HCT116 (cell line): ENCODE measurements around the gene GRID2IP. TPM values are rescaled to one million over a fixed set of nuclear protein-coding genes. Genes with fewer than 3 reads are reported as not detected.
A peak's percentile ranks its signal among the peaks of the same experiment; 100 is the strongest.

Source experiments
- ATAC-seq: fragments of 200-7000 bp; cut with Tn5 transposase; 2 replicates; pipeline ENCODE4 v1.9.1; 2020; ENCODE audit warnings: mild to moderate bottlenecking, moderate library complexity
- BruUV-seq: library from RNA; stranded (reverse); fragments of 400-500 nt; replicated peaks from 2 replicates; lab custom pipeline; 2021; lab: Mats Ljungman, UMichigan
- CTCF ChIA-PET: fragments of 300-600 bp; sonication (Branson Sonifier 250); formaldehyde crosslinking; loops from one replicate; lab custom pipeline; 2021; ENCODE audit warnings: antibody characterized with exemption; lab: Charles Lee
- POLR2A ChIA-PET: fragments of 300-600, 350-600 bp; sonication (Branson Sonifier 250); formaldehyde crosslinking; loops from one replicate; lab custom pipeline; 2021; ENCODE audit warnings: antibody characterized with exemption; lab: Charles Lee
- RAD21 ChIA-PET, 2 experiments: fragments of 300-600 bp; sonication (Branson Sonifier 250); formaldehyde crosslinking; loops; one replicate each; lab custom pipeline; 2023; ENCODE audit warnings: low total read pairs in 2 of 2; ENCODE audit not compliant: uncharacterized antibody in 2 of 2, unreplicated experiment in 2 of 2, low non-redundant PET in 1 of 2; lab: Charles Lee
- DNase-seq: peaks from one replicate; pipeline ENCODE4 v3.0.0-alpha.2; 2010; ENCODE audit warnings: low read depth, low spot score
- H2AFZ ChIP-seq: fragments of 200-600 bp; shearing (Covaris generic), sonication (generic); 2 replicates; pipeline ENCODE4 v1.6.1; 2017; ENCODE audit warnings: low read depth, mixed run types, mixed read lengths, antibody characterized with exemption, low read length; ENCODE audit not compliant: poor library complexity, severe bottlenecking
- H3K27ac ChIP-seq: 2 replicates; pipeline ENCODE4 v1.5.1; 2012; ENCODE audit warnings: low read depth, low read length
- H3K27me3 ChIP-seq: fragments of 200-600 bp; sonication (generic); 2 replicates; pipeline ENCODE4 v1.6.1; 2016; ENCODE audit warnings: mixed run types, low read length, mixed read lengths; ENCODE audit not compliant: insufficient read depth
- H3K36me3 ChIP-seq, 2 experiments: fragments of 200-500 bp in 1 of 2; fragments of 200-600 bp in 1 of 2; sonication (Bioruptor generic) in 1 of 2; sonication (generic) in 1 of 2; 2 replicates each; pipeline versions ENCODE4 v1.5.1 to v1.6.1; 2014 to 2016; ENCODE audit warnings: low read length in 2 of 2, inconsistent platforms in 1 of 2, mixed read lengths in 1 of 2, mixed run types in 1 of 2; ENCODE audit not compliant: insufficient read depth in 2 of 2, control insufficient read depth in 1 of 2
- H3K4me1 ChIP-seq, 2 experiments: fragments of 200-600 bp in 1 of 2; sonication (generic) in 1 of 2; 2 replicates each; pipeline versions ENCODE4 v1.5.1 to v1.6.1; 2012 to 2017; ENCODE audit warnings: low read length in 2 of 2, inconsistent platforms in 1 of 2, mild to moderate bottlenecking in 1 of 2, mixed read lengths in 1 of 2, mixed run types in 1 of 2, moderate library complexity in 1 of 2; ENCODE audit not compliant: insufficient read depth in 2 of 2, control insufficient read depth in 1 of 2
- H3K4me2 ChIP-seq: fragments of 200-600 bp; sonication (generic); 2 replicates; pipeline ENCODE4 v1.6.1; 2017; ENCODE audit warnings: mixed run types, low read length, mixed read lengths
- H3K4me3 ChIP-seq, 2 experiments: fragments of 200-600 bp in 1 of 2; sonication (generic) in 1 of 2; replicated peaks in 1 of 2; 2 replicates each; pipeline ENCODE4 v1.5.1; 2011 to 2016; ENCODE audit warnings: low read length in 2 of 2, control low read depth in 1 of 2, low read depth in 1 of 2, mild to moderate bottlenecking in 1 of 2, mixed read lengths in 1 of 2, mixed run types in 1 of 2
- H3K79me2 ChIP-seq: fragments of 200-600 bp; sonication (generic); 2 replicates; pipeline ENCODE4 v1.6.1; 2017; ENCODE audit warnings: mild to moderate bottlenecking, mixed run types, low read length, moderate library complexity, mixed read lengths; ENCODE audit not compliant: insufficient read depth
- H3K9ac ChIP-seq: fragments of 200-600 bp; sonication (generic); 2 replicates; pipeline ENCODE4 v1.6.1; 2016; ENCODE audit warnings: low read length, mixed read lengths
- H3K9me2 ChIP-seq: fragments of 200-600 bp; sonication (generic), shearing (Covaris generic); 2 replicates; pipeline ENCODE4 v1.6.1; 2017; ENCODE audit warnings: mixed run types, mild to moderate bottlenecking, moderate library complexity; ENCODE audit not compliant: insufficient read depth
- H3K9me3 ChIP-seq, 2 experiments: fragments of 200-500 bp in 1 of 2; fragments of 200-600 bp in 1 of 2; sonication (Bioruptor generic) in 1 of 2; sonication (generic) in 1 of 2; 2 replicates each; pipeline ENCODE4 v1.6.1; 2014 to 2017; ENCODE audit warnings: low read length in 2 of 2, mixed read lengths in 2 of 2, inconsistent platforms in 1 of 2, low read depth in 1 of 2, mild to moderate bottlenecking in 1 of 2, mixed run types in 1 of 2, moderate library complexity in 1 of 2; ENCODE audit not compliant: control insufficient read depth in 1 of 2, insufficient read depth in 1 of 2
- H4K20me1 ChIP-seq: fragments of 200-600 bp; sonication (generic), shearing (Covaris generic); 2 replicates; pipeline ENCODE4 v1.6.1; 2017; ENCODE audit warnings: mixed run types, mild to moderate bottlenecking, moderate library complexity; ENCODE audit not compliant: insufficient read depth
- CBX3 ChIP-seq: IDR thresholded peaks from 2 replicates; pipeline ENCODE4 v1.6.1; 2012; ENCODE audit warnings: low read depth
- CEBPB ChIP-seq: IDR thresholded peaks from 2 replicates; pipeline ENCODE4 v1.6.1; 2012; ENCODE audit warnings: low read depth
- EZH2 ChIP-seq: fragments of 200-600 bp; sonication (generic); IDR thresholded peaks from 2 replicates; pipeline ENCODE4 v1.6.1; 2017; ENCODE audit warnings: antibody characterized with exemption, mixed run types
- FOSL1 ChIP-seq: IDR thresholded peaks from 2 replicates; pipeline ENCODE4 v1.6.1; 2012; ENCODE audit warnings: low read depth
- POLR2A ChIP-seq: IDR thresholded peaks from 2 replicates; pipeline ENCODE4 v1.7.0; 2011; ENCODE audit warnings: borderline replicate concordance; ENCODE audit not compliant: insufficient read depth, insufficient read length; ENCODE audit errors: extremely low read depth
- POLR2AphosphoS5 ChIP-seq: IDR thresholded peaks from 2 replicates; pipeline ENCODE4 v1.6.1; 2011; ENCODE audit warnings: mild to moderate bottlenecking, low read depth, low read length, moderate library complexity
- RAD21 ChIP-seq: IDR thresholded peaks from 2 replicates; pipeline ENCODE4 v1.6.1; 2012; ENCODE audit warnings: low read depth, mild to moderate bottlenecking
- SIN3A ChIP-seq: IDR thresholded peaks from 2 replicates; pipeline ENCODE4 v1.6.1; 2012; ENCODE audit warnings: low read depth
- SP1 ChIP-seq: IDR thresholded peaks from 2 replicates; pipeline ENCODE4 v1.6.1; 2012; ENCODE audit warnings: low read depth
- TCF7L2 ChIP-seq: IDR thresholded peaks from 2 replicates; pipeline ENCODE4 v1.7.0; 2011; ENCODE audit warnings: borderline replicate concordance, inconsistent platforms; ENCODE audit not compliant: insufficient read depth, insufficient read length; ENCODE audit errors: extremely low read depth
- YY1 ChIP-seq: IDR thresholded peaks from 2 replicates; pipeline ENCODE4 v1.6.1; 2011; ENCODE audit warnings: low read length, low read depth, moderate library complexity, mild to moderate bottlenecking; ENCODE audit not compliant: insufficient replicate concordance; ENCODE audit errors: extremely low read depth
- ZFX ChIP-seq: fragments of 450-650 bp; IDR thresholded peaks from 2 replicates; pipeline ENCODE4 v1.6.1; 2017
- intact Hi-C: fragments of 100-400 bp; cut with micrococcal nuclease; formaldehyde crosslinking; loops from 2 replicates; pipeline ENCODE4 v1.10.0; 2022
- total RNA-seq: library from RNA; stranded (reverse); gene quantifications from one replicate; pipeline ENCODE4 v1.2.1, GENCODE V29; 2021; ENCODE audit not compliant: unreplicated experiment
- TF ChIP-seq, protein P1 (sequence below): IDR thresholded peaks from 2 replicates; pipeline ENCODE4 v1.6.1; 2012; ENCODE audit warnings: low read depth
- TF ChIP-seq, protein P2 (sequence below), 3 experiments: fragments of 200-600 bp in 1 of 3; sonication (generic) in 1 of 3; IDR thresholded peaks in 2 of 3; conservative IDR thresholded peaks in 1 of 3; 2 replicates each; pipeline ENCODE4 v1.5.1; 2012 to 2017; ENCODE audit warnings: low read depth in 2 of 3, low read length in 2 of 3, antibody characterized with exemption in 1 of 3, borderline replicate concordance in 1 of 3, control low read depth in 1 of 3, mild to moderate bottlenecking in 1 of 3, mixed read lengths in 1 of 3, mixed run types in 1 of 3, moderate library complexity in 1 of 3; ENCODE audit not compliant: insufficient read depth in 1 of 3
- TF ChIP-seq, protein P3 (sequence below): IDR thresholded peaks from 2 replicates; pipeline ENCODE4 v1.6.1; 2011; ENCODE audit warnings: mild to moderate bottlenecking, low read length, moderate library complexity; ENCODE audit not compliant: insufficient replicate concordance; ENCODE audit errors: extremely low read depth

GRID2IP gene
- total RNA-seq, 1 experiment from 2014 or later = 3.2 TPM

DNA sequence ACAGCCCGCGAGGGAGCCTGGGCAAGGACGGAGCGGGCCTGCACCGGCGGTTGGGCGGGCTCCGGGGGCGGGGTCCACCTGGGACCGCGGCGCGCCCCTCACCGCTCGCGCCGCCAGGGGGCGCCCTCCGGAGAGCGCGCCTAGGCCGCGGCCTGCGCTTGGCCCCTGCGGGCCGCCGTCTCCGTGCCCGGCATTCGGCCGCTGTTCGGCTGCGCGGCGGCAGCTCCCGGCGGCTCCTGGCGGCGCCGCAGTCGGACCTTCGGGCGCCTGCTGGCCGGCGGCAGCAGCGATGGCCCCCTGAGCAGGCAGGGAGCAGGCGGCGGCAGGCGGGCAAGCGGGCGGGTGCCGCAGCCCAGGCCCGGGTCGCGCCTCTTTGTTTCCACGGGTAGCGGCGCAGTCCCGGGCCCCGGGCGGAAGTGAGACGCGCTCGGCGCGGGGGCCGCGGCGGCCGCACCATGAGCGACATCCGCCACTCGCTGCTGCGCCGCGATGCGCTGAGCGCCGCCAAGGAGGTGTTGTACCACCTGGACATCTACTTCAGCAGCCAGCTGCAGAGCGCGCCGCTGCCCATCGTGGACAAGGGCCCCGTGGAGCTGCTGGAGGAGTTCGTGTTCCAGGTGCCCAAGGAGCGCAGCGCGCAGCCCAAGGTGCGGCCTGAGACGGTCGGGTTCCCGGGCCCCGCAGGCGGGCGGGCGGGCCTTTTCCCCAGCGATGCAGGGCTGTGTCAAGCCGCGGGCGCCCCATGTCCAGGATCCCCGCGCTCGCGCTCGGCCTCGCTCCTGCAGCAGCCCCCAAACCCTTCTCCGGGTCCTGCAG lies 38.8 kb upstream of the GRID2IP start, which contains the start of gene INTS15:
TSS of gene INTS15 (plus strand) at position 193 of the 816 bp plus-strand sequence. CDS start at position 456, 263 bp downstream.
- ChIA-PET RAD21 (no interaction called here), POLR2A (interaction anchor here (0.7 kb wide), 1 partner anchor 32 kb away, joined by 3 read pairs; no protein-coding TSS in a partner anchor), CTCF (interaction anchor here (0.6 to 1.2 kb wide), 6 partner anchors 9 to 340 kb away, joined by 3 to 7 read pairs (median 4); partner anchors contain the start of gene ZDHHC4)
- Histone ChIP-seq H3K4me2 (peak within 1 kb of the TSS; percentile 85), H3K27ac (peak within 1 kb of the TSS; percentile 84), H3K4me3 (peak within 1 kb of the TSS; percentile 82 to 86), H4K20me1 (no peaks in the 10 kb centered on the region), H3K27me3 (no peaks in the 10 kb centered on the region), H3K9me2 (no peaks in the 10 kb centered on the region), H3K9me3 (no peaks in the 10 kb centered on the region), H3K9ac (peak within 1 kb of the TSS; percentile 68), H3K36me3 (peaks cover 9 to 15% of the 10 kb centered on the region in 2 experiments; a peak in 3 of 4 replicates), H2AFZ (no peak within 1 kb of the TSS), H3K79me2 (peaks cover 18% of the 10 kb centered on the region; the same call in 1 of the 2 replicates), H3K4me1 (peaks cover 9 to 17% of the 10 kb centered on the region in 2 experiments)
- intact Hi-C loops = loop anchor here (10.0 kb wide), 1 partner anchor 265 kb away; no protein-coding TSS in a partner anchor
- peak; percentile 56 for TF ChIP-seq TCF7L2
- TF ChIP-seq, protein P1, sequence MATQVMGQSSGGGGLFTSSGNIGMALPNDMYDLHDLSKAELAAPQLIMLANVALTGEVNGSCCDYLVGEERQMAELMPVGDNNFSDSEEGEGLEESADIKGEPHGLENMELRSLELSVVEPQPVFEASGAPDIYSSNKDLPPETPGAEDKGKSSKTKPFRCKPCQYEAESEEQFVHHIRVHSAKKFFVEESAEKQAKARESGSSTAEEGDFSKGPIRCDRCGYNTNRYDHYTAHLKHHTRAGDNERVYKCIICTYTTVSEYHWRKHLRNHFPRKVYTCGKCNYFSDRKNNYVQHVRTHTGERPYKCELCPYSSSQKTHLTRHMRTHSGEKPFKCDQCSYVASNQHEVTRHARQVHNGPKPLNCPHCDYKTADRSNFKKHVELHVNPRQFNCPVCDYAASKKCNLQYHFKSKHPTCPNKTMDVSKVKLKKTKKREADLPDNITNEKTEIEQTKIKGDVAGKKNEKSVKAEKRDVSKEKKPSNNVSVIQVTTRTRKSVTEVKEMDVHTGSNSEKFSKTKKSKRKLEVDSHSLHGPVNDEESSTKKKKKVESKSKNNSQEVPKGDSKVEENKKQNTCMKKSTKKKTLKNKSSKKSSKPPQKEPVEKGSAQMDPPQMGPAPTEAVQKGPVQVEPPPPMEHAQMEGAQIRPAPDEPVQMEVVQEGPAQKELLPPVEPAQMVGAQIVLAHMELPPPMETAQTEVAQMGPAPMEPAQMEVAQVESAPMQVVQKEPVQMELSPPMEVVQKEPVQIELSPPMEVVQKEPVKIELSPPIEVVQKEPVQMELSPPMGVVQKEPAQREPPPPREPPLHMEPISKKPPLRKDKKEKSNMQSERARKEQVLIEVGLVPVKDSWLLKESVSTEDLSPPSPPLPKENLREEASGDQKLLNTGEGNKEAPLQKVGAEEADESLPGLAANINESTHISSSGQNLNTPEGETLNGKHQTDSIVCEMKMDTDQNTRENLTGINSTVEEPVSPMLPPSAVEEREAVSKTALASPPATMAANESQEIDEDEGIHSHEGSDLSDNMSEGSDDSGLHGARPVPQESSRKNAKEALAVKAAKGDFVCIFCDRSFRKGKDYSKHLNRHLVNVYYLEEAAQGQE = no peak
- peak; percentile 97 for TF ChIP-seq POLR2AphosphoS5
- TF ChIP-seq ZFX = peak; percentile 96
- 0 out of 2 replicates have a peak, but pooled peaks have one; percentile 41 for TF ChIP-seq CBX3
- TF ChIP-seq, protein P2, sequence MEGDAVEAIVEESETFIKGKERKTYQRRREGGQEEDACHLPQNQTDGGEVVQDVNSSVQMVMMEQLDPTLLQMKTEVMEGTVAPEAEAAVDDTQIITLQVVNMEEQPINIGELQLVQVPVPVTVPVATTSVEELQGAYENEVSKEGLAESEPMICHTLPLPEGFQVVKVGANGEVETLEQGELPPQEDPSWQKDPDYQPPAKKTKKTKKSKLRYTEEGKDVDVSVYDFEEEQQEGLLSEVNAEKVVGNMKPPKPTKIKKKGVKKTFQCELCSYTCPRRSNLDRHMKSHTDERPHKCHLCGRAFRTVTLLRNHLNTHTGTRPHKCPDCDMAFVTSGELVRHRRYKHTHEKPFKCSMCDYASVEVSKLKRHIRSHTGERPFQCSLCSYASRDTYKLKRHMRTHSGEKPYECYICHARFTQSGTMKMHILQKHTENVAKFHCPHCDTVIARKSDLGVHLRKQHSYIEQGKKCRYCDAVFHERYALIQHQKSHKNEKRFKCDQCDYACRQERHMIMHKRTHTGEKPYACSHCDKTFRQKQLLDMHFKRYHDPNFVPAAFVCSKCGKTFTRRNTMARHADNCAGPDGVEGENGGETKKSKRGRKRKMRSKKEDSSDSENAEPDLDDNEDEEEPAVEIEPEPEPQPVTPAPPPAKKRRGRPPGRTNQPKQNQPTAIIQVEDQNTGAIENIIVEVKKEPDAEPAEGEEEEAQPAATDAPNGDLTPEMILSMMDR (IDR thresholded peaks at IDR 0.05 in 2 of 3, conservative IDR thresholded peaks at IDR 0.05 in 1 of 3; ENCODE audit: borderline replicate concordance in 1 of 3, insufficient read depth in 1 of 3, low read depth in 2 of 3, low read length in 2 of 3) = peak in 2 of 3 experiments; percentile 46 to 47; a peak in 4 of 6 replicates
- peak; percentile 81 for TF ChIP-seq POLR2A
- no peak for TF ChIP-seq FOSL1
- TF ChIP-seq SP1 = peak; percentile 24; the same call in 1 of the 2 replicates
- TF ChIP-seq RAD21 = peak; percentile 26; the same call in 1 of the 2 replicates
- TF ChIP-seq, protein P3, sequence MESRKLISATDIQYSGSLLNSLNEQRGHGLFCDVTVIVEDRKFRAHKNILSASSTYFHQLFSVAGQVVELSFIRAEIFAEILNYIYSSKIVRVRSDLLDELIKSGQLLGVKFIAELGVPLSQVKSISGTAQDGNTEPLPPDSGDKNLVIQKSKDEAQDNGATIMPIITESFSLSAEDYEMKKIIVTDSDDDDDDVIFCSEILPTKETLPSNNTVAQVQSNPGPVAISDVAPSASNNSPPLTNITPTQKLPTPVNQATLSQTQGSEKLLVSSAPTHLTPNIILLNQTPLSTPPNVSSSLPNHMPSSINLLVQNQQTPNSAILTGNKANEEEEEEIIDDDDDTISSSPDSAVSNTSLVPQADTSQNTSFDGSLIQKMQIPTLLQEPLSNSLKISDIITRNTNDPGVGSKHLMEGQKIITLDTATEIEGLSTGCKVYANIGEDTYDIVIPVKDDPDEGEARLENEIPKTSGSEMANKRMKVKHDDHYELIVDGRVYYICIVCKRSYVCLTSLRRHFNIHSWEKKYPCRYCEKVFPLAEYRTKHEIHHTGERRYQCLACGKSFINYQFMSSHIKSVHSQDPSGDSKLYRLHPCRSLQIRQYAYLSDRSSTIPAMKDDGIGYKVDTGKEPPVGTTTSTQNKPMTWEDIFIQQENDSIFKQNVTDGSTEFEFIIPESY = peak; percentile 83
- TF ChIP-seq EZH2 = no peak
- TF ChIP-seq CEBPB = no peak
- TF ChIP-seq SIN3A = 0 out of 2 replicates have a peak, but pooled peaks have one; percentile 20
- TF ChIP-seq YY1 = peak; percentile 84
- BruUV-seq = no TSS peak
- ATAC-seq = peak; percentile 92
- peak; percentile 69 for DNase-seq
